HK-2 (cell line): ENCODE results near the gene CDCA3.
A peak's percentile ranks its signal among the peaks of the same experiment; 100 is the strongest.
"Not testable (repeated sequence)": the region's sequence is repeated elsewhere in the genome, so short reads cannot be mapped to it uniquely, and the experiment has no call there.

Experiments used
- DNase-seq: peaks from one replicate; pipeline ENCODE4 v3.0.0-alpha.2; 2018; ENCODE audit not compliant: unreplicated experiment

CDCA3 gene

GRCh38 chr12:6872073-6873048 lies 21.3 kb upstream of the CDCA3 start:
- peak; percentile 89 for DNase-seq

GRCh38 chr12:6871052-6871957 lies 20.2 kb upstream of the CDCA3 start:
- DNase-seq = peak; percentile 79

- not testable (repeated sequence) for DNase-seq
Observed at GRCh38 chr12:6870304-6870703, 19.2 kb upstream of the CDCA3 start.

GRCh38 chr12:6869049-6870021 lies 18.2 kb upstream of the CDCA3 start:
- peak; percentile 84 for DNase-seq

- DNase-seq = peak; percentile 20
Observed at GRCh38 chr12:6868211-6869048, 17.3 kb upstream of the CDCA3 start.

GRCh38 chr12:6867413-6868210 lies 16.5 kb upstream of the CDCA3 start, which contains the start of gene TPI1:
Gene TPI1, plus strand, starts transcription at chr12:6867531. Its CDS starts 36 bp downstream, at chr12:6867567.
- DNase-seq = peak; percentile 91

GRCh38 chr12:6866920-6867412 lies 15.9 kb upstream of the CDCA3 start:
- DNase-seq = no peak

GRCh38 chr12:6866163-6866919 lies 15.3 kb upstream of the CDCA3 start:
- no peak for DNase-seq

- DNase-seq = not testable (repeated sequence)
Observed at GRCh38 chr12:6865307-6865706, 14.2 kb upstream of the CDCA3 start.

GRCh38 chr12:6863586-6864321 lies 12.7 kb upstream of the CDCA3 start:
- DNase-seq = no peak

- DNase-seq = no peak
Observed at GRCh38 chr12:6863033-6863432, 11.9 kb upstream of the CDCA3 start.

- DNase-seq = no peak
Observed at GRCh38 chr12:6861391-6861790, 10.3 kb upstream of the CDCA3 start.

GRCh38 chr12:6860942-6861341 lies 9.9 kb upstream of the CDCA3 start:
- DNase-seq = no peak

GRCh38 chr12:6860116-6860515 lies 9.0 kb upstream of the CDCA3 start:
- no peak for DNase-seq

- no peak for DNase-seq
Observed at GRCh38 chr12:6858799-6859198, 7.7 kb upstream of the CDCA3 start.

GRCh38 chr12:6855322-6855721 lies 4.2 kb upstream of the CDCA3 start:
- DNase-seq = no peak

GRCh38 chr12:6854036-6854435 lies 3.0 kb upstream of the CDCA3 start:
- DNase-seq = no peak

- DNase-seq = no peak
Observed at GRCh38 chr12:6853626-6854025, 2.5 kb upstream of the CDCA3 start.
